ENCODE data around the gene PRUNE1.

GRCh38 chr1:151047591-151047924 lies 39.3 kb downstream of the PRUNE1 start, which contains the start of gene C1orf56:
- TF ChIP-seq CTCF (conservative IDR thresholded peaks at IDR 0.05; ENCODE audit: low read length) = no peak
- TF ChIP-seq EZH2phosphoT487 (IDR thresholded peaks at IDR 0.05; ENCODE audit: borderline replicate concordance) = no peak
